A673 (cell line): Measurements from ENCODE around the gene DNAL4. TPM values are rescaled to one million over a fixed set of nuclear protein-coding genes. Genes with fewer than 3 reads are reported as not detected.
A peak's percentile ranks its signal among the peaks of the same experiment; 100 is the strongest.

Experiments used
- BruUV-seq: library from RNA; stranded (reverse); fragments of 400-500 nt; replicated peaks from 2 replicates; lab custom pipeline; 2021; lab: Mats Ljungman, UMichigan
- CTCF ChIA-PET: fragments of 300-600 bp; sonication (Branson Sonifier 250); formaldehyde crosslinking; loops from one replicate; lab custom pipeline; 2022; ENCODE audit warnings: antibody characterized with exemption; lab: Charles Lee
- POLR2A ChIA-PET: fragments of 300-600 bp; sonication (Branson Sonifier 250); formaldehyde crosslinking; loops from one replicate; lab custom pipeline; 2022; ENCODE audit warnings: antibody characterized with exemption; ENCODE audit not compliant: low non-redundant PET; lab: Charles Lee
- DNase-seq: peaks from one replicate; pipeline ENCODE4 v3.0.0-alpha.2; 2015; ENCODE audit warnings: low spot score
- H3K27ac ChIP-seq: fragments of 200-600 bp; sonication (generic); 2 replicates; pipeline ENCODE4 v1.5.1; 2016; ENCODE audit warnings: mixed run types, low read depth, mild to moderate bottlenecking, mixed read lengths, antibody characterized with exemption, low read length; ENCODE audit not compliant: poor library complexity, severe bottlenecking
- H3K27me3 ChIP-seq: fragments of 200-600 bp; sonication (generic); replicated peaks from 2 replicates; pipeline ENCODE4 v1.6.1; 2017; ENCODE audit warnings: mixed run types, low read depth, mild to moderate bottlenecking, mixed read lengths, antibody characterized with exemption, low read length; ENCODE audit not compliant: insufficient read depth, poor library complexity
- H3K36me3 ChIP-seq: fragments of 200-600 bp; sonication (generic); 2 replicates; pipeline ENCODE4 v1.6.1; 2016; ENCODE audit warnings: mixed run types, mild to moderate bottlenecking, mixed read lengths, antibody characterized with exemption, low read length; ENCODE audit not compliant: insufficient read depth, poor library complexity, severe bottlenecking
- H3K4me1 ChIP-seq: fragments of 200-600 bp; sonication (generic); 2 replicates; pipeline ENCODE4 v1.6.1; 2017; ENCODE audit warnings: mixed run types, mild to moderate bottlenecking, mixed read lengths, antibody characterized with exemption, low read length; ENCODE audit not compliant: insufficient read depth, poor library complexity, severe bottlenecking
- H3K4me3 ChIP-seq: fragments of 200-600 bp; sonication (generic); 2 replicates; pipeline ENCODE4 v1.5.1; 2016; ENCODE audit warnings: low read depth, mixed run types, mild to moderate bottlenecking, mixed read lengths, low read length; ENCODE audit not compliant: poor library complexity, severe bottlenecking
- H3K9me3 ChIP-seq: fragments of 200-600 bp; sonication (generic); 2 replicates; pipeline ENCODE4 v1.6.1; 2016; ENCODE audit warnings: mixed run types, low read depth, mild to moderate bottlenecking, mixed read lengths, antibody characterized with exemption, low read length; ENCODE audit not compliant: poor library complexity, severe bottlenecking
- EZH2 ChIP-seq: fragments of 200-600 bp; sonication (generic); IDR thresholded peaks from 2 replicates; pipeline ENCODE4 v1.6.1; 2017; ENCODE audit warnings: borderline replicate concordance, low read depth, mild to moderate bottlenecking, mixed read lengths, antibody characterized with exemption, low read length; ENCODE audit not compliant: poor library complexity, severe bottlenecking
- intact Hi-C: fragments of 100-400 bp; cut with micrococcal nuclease; formaldehyde crosslinking; loops from one replicate; pipeline ENCODE4 v1.10.0; 2022; ENCODE audit not compliant: unreplicated experiment
- total RNA-seq: library from RNA; stranded (reverse); gene quantifications from 2 replicates; pipeline ENCODE4 v1.2.3, GENCODE V29; 2021
- TF ChIP-seq, protein P1 (sequence below): fragments of 300-800, 200-600 bp; sonication (generic); conservative IDR thresholded peaks from 2 replicates; pipeline ENCODE4 v1.5.1; 2017; ENCODE audit warnings: low read depth, mild to moderate bottlenecking, antibody characterized with exemption, low read length, moderate library complexity, mixed read lengths

The DNAL4 gene
- total RNA-seq, 1 experiment from 2014 or later, result 59.1 TPM

DNA sequence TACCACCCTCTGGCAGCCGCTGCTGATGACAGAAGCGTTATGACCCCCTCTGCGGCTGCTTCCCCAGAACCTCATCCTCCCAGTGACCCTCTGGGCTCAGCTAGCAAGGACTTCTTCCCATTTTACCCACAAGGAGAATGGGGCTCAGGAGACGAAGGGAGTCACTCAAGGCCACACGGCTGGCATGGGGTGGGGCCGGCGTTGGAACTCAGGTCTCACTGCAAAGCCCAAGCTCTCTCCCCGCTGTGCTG, 21.4 kb downstream of the DNAL4 start:
- no peak overlapping the region for H3K27ac ChIP-seq
- no TSS peak for BruUV-seq
- ChIA-PET POLR2A (no interaction called here), CTCF (no interaction called here)
- no peaks in the 10 kb centered on the region for H3K9me3 ChIP-seq
- no peak for DNase-seq
- intact Hi-C loops, result no loop called here
- no peaks in the 10 kb centered on the region for H3K27me3 ChIP-seq
- no peaks in the 10 kb centered on the region for H3K36me3 ChIP-seq
- no peak overlapping the region for H3K4me3 ChIP-seq
- H3K4me1 ChIP-seq, result peaks cover 20% of the 10 kb centered on the region
- TF ChIP-seq EZH2, result no peak
- TF ChIP-seq, protein P1, sequence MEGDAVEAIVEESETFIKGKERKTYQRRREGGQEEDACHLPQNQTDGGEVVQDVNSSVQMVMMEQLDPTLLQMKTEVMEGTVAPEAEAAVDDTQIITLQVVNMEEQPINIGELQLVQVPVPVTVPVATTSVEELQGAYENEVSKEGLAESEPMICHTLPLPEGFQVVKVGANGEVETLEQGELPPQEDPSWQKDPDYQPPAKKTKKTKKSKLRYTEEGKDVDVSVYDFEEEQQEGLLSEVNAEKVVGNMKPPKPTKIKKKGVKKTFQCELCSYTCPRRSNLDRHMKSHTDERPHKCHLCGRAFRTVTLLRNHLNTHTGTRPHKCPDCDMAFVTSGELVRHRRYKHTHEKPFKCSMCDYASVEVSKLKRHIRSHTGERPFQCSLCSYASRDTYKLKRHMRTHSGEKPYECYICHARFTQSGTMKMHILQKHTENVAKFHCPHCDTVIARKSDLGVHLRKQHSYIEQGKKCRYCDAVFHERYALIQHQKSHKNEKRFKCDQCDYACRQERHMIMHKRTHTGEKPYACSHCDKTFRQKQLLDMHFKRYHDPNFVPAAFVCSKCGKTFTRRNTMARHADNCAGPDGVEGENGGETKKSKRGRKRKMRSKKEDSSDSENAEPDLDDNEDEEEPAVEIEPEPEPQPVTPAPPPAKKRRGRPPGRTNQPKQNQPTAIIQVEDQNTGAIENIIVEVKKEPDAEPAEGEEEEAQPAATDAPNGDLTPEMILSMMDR, result no peak

- Histone ChIP-seq H3K4me3 (no peak overlapping the region), H3K36me3 (no peaks in the 10 kb centered on the region), H3K9me3 (no peaks in the 10 kb centered on the region), H3K4me1 (peaks cover 31% of the 10 kb centered on the region), H3K27me3 (no peaks in the 10 kb centered on the region), H3K27ac (peak overlapping the region; percentile 54)
- ChIA-PET POLR2A (interaction anchor here (0.6 kb wide), 1 partner anchor 12 kb away, joined by 12 read pairs; no protein-coding TSS in a partner anchor), CTCF (interaction anchor here (0.6 to 1.7 kb wide), 3 partner anchors 100 to 561 kb away, joined by 4 to 24 read pairs (median 5); partner anchors contain the start of gene CBX6)
- TF ChIP-seq EZH2, result no peak
- TF ChIP-seq, protein P1, result no peak
- no peak for DNase-seq
- BruUV-seq, result no TSS peak
- intact Hi-C loops, result no loop called here
Measured at GRCh38 chr22:38770257-38770949, 23.5 kb downstream of the DNAL4 start.

DNA sequence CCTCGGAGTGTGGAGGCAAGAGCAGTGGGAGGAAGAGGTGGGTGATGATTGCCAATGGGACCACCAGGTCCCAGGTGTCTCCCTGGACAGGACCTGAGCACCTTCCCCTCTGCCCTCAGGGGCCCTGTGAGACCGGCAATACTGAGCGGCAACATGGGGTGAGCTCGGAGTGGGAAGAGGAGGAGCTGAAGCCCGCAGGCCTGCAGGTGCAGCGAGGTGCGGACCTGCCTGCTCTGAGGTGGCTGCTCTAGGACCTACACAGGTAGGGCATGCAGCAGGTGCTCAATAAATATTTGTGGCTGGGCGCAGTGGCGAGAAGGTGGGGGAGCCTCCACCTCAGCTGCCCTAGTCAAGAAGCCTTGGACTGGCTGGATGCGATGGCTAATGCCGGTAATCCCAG, 25.9 kb downstream of the DNAL4 start:
- ChIA-PET POLR2A (interaction anchor here (1.6 kb wide), 1 partner anchor 75 kb away, joined by 4 read pairs; no protein-coding TSS in a partner anchor), CTCF (interaction anchor here (0.9 to 2.0 kb wide), 4 partner anchors 15 to 102 kb away, joined by 3 to 27 read pairs (median 20); partner anchors contain the start of gene NPTXR)
- BruUV-seq, result no TSS peak
- Histone ChIP-seq H3K9me3 (no peaks in the 10 kb centered on the region), H3K27me3 (no peaks in the 10 kb centered on the region), H3K36me3 (no peaks in the 10 kb centered on the region), H3K27ac (peak overlapping the region; percentile 25), H3K4me3 (no peak overlapping the region), H3K4me1 (peaks cover 28% of the 10 kb centered on the region)
- TF ChIP-seq, protein P1, result no peak
- no peak for TF ChIP-seq EZH2
- no peak for DNase-seq
- intact Hi-C loops, result loop anchor here (1.0 to 5.0 kb wide), 4 partner anchors 34 to 349 kb away; no protein-coding TSS in a partner anchor
